NCI-H226 (cell line): ENCODE results near the gene FBXO39.
"Not testable (repeated sequence)": the region's sequence is repeated elsewhere in the genome, so short reads cannot be mapped to it uniquely, and the experiment has no call there.

Experiments
- DNase-seq: peaks from one replicate; pipeline ENCODE4 v3.0.0-alpha.2; 2015

Gene FBXO39

GRCh38 chr17:6793748-6794493, 17.9 kb downstream of the FBXO39 start:
- DNase-seq, result no peak

DNA sequence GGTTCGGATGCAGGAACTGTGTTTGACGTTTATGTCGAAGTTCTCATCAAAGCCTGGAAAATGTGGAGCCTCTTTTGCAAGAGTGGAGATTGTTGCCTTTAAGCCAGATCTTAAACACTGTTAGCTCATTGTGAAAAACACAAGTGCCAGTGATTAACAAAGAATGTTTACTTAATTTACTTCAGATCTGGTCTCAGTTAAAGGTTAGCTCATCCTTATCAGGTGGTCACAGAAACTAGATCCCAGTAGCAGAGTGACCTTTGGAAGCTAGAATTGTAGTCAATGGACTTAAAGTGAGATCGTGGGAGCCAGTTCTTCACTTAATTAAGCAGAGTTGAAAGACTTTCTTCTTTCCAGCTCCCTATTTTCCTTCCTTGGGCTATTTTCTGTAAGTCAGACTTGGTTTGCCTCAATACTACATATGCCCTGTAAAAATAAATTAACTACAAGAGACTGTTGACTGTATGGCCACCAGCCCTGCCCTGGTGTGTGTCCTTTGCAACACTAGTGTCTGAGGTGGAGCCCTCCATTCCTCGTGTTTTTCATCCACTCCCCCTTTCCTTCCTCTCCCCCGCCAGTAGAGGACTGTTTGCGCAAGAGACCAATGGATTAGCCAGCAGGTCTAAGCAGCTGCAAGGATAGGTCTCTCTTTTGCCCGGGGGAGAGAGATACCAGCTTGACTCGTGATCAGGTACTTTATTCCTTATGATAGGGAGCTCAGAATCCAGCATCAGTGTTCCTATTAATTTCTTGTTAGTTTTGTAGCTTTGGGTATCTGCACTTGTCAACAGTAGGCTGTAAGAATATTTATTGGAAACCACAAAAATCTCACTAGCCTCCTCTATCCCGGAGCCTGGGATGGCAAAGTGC, 20.2 kb downstream of the FBXO39 start:
- peak; percentile 76 for DNase-seq

- peak; percentile 50 for DNase-seq
Observed at GRCh38 chr17:6796887-6797490, 21.0 kb downstream of the FBXO39 start.

- no peak for DNase-seq
Observed at GRCh38 chr17:6797718-6798351, 21.8 kb downstream of the FBXO39 start.

- no peak for DNase-seq
Observed at GRCh38 chr17:6799738-6800137, 23.7 kb downstream of the FBXO39 start.

- DNase-seq, result no peak
Observed at GRCh38 chr17:6800422-6801027, 24.5 kb downstream of the FBXO39 start.

GRCh38 chr17:6811510-6811909, 35.5 kb downstream of the FBXO39 start:
- no peak for DNase-seq

- no peak for DNase-seq
Observed at GRCh38 chr17:6812295-6812694, 36.3 kb downstream of the FBXO39 start.

- DNase-seq, result no peak
Observed at GRCh38 chr17:6815775-6816174, 39.8 kb downstream of the FBXO39 start.

GRCh38 chr17:6816368-6816767, 40.4 kb downstream of the FBXO39 start:
- DNase-seq, result not testable (repeated sequence)

DNA sequence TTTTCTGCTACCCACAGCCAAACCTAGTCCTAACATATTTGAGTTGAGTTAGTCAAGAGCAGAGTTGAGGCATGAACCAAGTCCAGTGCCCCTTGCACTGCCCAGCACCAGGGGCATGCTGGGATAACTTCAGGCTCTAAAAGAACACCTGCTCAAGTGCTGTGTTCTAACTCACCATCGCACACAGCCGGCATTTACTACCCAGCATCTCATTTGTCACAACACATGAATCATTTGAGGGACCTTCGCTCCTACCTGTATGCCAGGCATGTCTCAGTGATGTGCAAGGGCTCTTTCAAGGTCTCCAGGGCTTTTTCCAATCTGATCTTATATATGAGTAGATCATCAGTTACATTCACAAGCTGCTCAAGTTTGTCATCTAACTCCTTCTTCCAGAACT, 42.9 kb downstream of the FBXO39 start:
- DNase-seq, result no peak

GRCh38 chr17:6823011-6823442, 47.0 kb downstream of the FBXO39 start:
- peak; percentile 40 for DNase-seq

DNA sequence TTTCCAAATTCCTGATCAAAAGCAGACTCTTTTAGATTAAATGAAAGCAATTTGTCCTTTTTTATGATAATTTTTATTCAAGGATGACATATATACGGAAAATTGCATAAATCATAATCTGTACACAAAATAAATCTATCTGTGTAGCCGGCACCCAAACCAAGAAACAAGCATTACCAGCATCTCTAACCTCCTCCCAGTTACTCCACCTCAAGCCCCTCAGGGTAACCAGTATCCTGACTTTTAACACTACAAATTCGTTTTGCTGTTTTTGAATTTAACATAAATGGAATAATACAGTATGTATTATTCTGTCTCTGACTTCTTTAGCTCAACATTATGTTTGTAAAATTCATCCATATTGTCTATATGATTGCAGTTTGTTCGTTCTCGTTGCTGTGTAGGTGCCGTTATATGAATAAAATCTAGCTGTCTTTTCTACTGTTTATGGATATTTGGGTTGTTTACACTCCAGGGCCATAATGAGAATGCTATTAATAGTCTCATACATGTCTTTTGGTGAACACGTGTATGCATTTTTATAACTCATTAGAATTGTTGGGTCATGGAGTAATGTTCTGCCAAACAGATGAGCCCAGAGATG, 54.5 kb downstream of the FBXO39 start:
- DNase-seq, result no peak

DNA sequence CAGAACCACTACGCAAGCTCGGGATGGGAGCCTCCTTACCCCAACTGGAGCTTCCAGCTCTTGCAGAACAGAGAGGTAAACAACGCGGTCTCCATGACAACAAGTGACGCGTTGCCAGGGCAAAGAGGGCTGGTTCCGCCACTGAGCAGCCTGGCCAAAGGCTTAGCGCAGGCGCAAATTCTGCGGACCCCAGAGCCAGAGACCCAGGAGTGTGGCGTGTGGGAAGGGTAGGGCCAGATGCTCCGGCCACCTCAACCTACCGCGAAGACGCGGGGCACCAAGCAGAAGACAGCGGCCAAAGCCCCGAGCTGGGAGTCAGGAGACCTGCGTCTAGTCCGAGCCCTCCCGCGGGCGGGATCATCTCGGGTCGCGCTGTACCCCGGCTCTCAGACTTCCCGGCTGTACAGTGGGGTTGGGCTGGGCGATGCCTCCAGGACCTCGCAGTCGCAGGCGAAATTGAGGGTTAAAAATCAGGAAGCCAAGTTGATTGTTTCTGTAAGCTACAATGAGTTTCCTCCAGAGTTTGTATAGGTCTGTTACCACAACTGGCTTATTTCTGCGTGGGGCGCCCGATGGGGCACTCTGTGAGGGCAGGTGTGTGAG, 55.7 kb downstream of the FBXO39 start, which contains the start of gene TEKT1:
Gene TEKT1 (minus strand): TSS at position 69 of the 603 bp plus-strand sequence. CDS start 1,353 bp downstream, outside the sequence.
- DNase-seq, result peak; percentile 60
